ENCODE measurements around the gene ZNF407.

ZNF407 gene

DNA sequence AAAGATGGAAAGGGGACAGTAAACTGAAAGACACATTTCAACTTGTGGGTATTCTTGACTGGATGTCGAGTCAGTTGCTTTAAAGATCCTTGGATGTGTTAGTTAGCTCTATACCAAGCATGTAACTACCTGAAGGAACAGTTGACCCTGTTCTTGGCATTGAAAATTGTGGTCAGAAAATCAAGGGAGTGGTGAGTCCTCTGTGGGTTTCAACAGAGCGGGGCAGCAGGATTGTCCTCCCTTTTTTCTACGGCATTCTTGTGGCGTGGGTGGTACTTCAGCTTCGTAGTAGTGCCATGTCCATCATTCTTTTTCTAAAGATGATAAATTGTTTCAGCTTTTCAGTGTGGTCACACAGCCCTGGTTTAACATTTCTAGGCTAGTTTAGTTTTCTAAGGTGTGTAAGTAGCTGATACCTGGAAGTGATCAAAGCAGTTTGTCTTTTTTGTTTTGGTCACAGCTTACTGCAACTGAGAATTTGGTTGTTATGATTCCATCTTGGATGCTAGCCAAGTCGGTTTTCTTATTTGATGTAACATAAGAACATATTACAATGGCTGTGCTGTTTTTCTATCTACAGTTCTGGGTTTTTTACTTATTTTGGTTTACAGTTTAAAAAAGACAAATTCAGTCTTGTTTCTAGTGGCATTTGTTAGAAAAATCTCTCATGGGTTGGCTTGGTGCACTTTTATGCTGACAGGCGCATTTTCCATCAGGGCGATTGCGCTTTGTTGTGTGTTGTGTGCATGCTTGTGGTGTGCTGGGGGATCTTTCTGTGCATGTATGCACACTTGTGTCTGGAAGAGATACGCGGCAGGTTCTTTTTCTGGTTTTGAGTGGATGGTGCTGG is 84.7 kb downstream of the ZNF407 start:
- DNase-seq: no peak

DNA sequence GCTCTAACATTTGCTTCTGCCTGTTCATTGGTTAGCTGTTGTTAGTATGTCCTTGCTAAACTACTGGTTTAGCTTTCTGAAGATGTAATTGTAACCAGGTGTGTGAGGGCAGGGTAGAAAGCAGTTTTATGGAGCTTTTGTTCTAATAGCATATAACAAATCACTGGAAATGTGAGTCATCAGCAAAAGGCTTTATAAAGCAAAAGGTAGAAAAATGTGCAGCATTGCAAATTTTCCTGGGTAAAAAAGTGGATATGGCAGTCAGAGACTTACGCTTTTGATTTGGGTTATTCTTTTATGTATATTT is 85.3 kb downstream of the ZNF407 start:
- DNase-seq: no peak

DNA sequence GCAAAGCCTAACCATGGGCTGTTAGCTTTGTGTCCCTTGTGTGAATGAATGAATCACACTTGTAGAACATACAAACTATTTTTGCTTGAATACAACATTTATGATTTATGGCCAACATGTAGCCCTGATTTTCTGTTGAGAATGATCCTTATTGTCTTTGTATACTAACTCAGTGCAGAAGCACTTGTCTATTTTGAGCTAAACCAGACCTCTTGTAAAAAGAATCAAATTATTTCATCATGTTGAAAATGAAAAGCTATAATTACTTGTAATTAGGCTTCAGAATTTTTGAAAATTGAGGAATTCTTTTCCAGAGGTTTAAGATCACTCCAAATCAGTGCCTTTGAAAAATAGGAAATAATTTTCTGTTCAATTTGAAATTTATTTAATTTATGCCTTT is 85.9 kb downstream of the ZNF407 start:
- no peak for DNase-seq

DNA sequence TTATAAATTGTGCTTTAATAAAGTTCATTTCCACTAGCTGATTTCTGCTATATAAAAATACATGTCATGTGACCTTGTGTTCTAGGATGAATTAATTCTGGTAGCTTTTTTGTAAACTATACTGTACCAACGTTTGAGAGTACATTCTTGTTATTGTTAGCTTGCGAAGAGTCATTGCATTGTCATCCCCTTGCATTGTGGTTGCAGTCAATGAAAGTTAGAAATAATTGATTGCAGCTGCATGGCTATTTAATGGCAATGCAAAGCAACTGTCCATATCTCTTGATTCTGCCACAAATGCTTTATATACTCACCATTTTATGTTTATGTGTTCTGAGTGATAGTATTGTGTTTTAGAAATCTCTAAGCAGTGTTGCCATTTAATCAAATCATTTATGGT is 91.6 kb downstream of the ZNF407 start:
- DNase-seq: no peak

DNA sequence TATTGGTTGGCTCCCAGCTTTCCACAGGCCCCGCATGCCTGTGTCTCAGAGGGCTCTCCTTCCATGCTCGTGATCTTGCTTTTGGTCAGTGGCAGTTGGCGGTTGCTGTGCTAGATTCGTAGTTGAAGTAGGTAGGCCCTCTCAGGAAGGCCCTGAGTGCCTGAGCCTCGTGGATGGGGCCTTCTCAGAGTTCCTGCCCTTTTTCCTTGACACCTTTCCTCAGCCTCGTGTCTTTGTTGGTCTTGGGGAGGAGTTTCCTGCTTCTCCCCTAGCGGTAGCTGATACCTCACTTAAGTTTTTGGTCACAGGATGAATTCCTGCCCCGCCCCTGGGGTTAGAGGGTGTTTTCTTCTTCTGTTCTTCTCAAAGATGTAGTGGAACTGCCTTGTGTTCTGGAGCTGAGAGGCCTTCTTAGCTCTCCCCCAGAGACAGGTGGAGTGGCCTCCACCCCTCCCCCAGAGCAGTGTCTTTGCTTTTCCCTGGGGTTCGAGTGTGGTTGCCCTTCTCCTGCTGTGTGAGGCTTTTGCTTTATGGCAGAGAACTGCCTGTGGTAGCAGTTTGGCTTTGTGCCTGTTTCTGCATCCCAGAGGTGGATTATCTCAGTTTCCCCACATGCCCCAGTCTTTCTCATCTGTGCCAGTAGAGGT is 94.8 kb downstream of the ZNF407 start:
- no peak for DNase-seq

DNA sequence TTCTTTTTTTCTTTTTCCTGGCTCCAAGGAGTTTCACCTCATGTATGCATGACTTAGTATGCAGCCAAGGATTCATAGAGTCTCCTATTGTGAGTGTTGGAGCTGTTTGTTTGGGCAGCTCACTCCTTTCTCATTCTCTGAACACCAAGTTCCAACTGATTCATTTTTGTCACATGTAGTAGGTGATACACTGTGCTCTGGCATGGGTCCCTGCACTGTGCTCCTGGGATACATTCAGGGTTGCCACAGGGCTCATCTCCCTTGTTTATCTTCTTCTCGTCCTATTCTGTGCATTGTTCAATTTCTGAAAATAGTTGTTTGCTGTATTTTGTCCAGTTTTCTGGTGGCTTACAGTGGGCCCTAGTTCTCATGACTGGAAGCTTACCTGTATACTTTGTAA is 96.8 kb downstream of the ZNF407 start:
- no peak for DNase-seq

DNA sequence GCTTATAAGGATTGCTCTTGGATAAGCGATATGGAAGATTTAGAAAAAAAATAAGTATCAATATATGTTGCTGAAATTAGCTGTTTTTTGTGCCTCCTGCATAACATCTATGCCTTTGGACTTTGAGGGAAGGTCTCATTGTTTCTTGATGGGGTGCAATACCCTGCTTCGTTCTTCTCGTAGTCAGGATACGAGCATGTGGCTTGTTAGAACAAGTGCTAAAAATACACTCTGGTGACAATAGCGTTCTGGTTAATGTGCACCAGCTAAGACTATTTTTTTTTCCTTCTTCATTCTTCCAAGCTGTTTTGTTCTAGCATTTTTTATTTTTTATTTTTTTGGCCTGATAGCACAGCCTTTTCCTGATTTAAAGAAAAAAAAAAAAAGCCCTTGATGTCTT is 97.5 kb downstream of the ZNF407 start:
- DNase-seq: no peak

DNA sequence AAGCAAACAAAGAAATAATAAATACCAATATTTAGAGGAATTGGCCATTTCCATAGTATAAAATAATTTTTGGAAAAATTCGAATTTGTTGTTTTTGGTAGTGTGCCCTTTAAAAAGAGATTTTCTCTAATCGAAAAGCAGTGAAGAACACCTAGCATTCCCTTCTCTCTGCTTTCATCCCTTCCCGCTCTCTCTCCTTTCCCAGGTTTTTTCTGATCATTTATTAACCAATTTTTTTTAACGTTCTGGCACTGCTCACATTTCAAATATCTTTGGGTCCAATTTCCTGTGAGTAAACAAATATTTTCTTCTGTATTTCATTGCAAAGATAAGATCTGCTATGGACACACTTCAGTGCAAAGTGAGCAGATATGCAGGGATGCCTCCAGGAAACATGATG is 101.2 kb downstream of the ZNF407 start:
- no peak for DNase-seq

DNA sequence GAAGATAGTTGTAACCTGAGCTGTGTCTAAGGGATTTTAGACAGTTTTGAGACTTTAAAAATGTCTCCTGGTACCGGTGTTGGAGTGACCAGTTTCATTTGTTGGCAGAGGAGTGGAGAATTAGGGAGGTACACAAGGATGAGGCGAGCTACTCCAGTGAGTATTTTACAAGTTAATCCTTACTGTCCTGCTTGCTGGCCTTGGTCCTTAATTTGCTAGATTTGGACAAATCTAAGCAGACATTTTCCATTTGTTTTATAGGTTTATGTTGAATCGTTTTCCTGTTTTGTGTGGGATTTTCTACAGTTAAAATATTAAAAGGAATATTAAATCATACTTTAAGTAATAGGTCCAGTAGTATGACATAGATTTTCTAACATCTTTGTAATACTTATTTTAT is 101.8 kb downstream of the ZNF407 start:
- DNase-seq: no peak

DNA sequence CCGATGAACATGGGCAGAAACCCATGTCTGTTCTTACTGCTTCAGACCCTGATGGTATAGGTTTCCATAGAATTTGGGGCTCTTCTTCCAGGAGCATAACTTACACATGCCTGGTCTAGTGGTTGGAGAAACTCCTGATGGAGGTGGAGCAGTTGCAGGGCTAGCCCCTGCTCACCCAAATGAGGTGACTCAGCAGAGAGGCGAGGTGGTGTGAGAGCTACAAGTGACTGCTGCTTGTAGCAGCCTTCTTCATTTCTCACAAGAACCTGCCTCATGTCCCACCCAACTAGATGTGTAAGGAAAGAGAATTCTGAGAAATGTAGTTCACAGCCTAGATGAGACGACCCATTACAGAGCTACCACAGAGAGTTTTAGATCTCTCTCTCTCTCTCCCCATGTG is 105.3 kb downstream of the ZNF407 start:
- no peak for DNase-seq

DNA sequence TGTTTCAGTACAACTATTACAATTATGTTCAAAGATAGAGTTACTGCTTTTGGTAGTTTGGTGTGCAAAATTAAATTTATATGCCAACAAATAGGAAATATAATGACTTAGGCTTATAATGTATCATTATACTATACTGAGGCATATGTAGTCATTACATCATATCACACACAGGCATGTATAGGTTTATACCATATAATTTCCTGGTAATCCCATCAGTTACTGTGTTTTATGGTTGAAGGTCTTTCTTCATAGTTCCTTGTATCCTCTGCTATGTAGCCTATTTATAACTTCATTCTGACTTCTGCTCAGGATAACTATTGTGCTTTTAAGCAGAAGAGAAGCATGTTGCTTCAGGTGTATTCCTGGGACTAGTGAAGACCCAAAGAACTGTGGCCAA is 110.5 kb downstream of the ZNF407 start:
- no peak for DNase-seq

DNA sequence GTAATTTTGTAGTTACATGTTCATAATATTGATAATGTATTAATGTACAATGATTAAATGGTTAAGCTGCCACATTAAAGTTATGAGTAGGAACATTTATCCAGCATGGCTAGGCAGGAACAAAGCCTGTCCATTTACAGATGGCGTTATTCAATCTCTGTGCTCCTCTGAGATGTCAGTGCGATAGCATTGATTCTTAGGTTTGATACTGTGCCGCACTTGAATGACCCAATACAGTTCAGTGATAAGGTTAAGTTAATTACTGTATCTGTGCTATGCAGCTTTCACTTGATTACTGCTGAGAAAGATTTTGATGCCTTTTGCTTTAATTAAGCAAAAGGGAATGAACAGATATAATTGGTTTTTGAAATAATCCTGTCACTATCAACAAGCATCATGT is 111.8 kb downstream of the ZNF407 start:
- no peak for DNase-seq

DNA sequence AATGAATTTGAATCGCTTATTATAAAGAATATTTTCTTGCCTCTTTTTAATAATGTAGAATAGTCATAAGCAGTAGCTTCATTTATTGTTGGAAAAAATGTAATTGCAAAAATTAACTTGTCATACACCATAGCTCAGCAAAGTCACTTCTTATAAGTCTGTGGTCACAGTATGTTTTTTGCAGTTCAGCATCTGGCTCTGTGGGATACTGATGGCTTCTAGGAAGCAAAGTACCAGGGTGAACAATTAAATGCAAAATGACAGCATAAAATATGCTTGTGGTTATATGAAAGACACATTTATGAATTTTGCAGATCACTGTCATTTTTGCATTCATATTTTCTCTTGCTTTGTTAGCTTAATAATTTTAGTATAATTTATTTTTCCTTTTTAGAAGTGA is 116.5 kb downstream of the ZNF407 start:
- DNase-seq: no peak

DNA sequence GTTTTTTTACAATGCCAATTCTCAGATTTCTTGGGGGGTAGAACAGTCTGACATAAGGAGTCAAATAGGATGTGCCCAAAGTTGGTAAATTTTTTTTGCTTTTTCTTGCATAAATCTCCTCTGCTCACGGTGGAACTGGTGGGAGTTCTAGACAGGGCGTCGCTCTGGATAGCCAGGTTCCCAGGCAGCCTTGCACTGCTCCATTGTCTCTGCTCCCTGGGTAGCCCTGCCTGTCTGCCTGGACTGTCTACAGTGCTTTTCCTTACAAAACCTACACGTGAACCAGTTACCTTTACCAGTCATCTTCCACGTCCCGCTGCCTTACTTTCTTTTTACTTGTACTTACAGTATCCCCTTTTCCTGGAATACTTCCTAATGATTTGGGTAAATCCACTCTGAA is 117.1 kb downstream of the ZNF407 start:
- DNase-seq: no peak

DNA sequence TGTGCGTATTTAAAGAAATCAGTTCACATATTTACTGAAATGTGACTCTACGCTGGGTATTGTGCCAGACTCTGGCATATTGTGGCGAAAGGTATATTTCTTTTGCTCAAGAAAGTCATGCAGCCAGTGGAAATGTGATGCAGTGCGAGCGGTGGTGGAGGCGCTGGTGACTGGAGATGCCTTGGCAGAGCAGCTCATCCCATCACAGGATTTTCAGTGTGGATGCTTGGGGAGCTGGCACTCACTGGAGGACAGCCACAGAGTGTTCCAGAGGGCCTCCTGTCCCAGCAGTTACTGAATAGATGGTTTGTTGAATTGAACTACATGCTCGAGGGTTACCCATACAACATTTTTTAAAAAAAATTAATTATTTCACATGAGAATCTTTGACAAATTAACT is 117.6 kb downstream of the ZNF407 start:
- DNase-seq: no peak

DNA sequence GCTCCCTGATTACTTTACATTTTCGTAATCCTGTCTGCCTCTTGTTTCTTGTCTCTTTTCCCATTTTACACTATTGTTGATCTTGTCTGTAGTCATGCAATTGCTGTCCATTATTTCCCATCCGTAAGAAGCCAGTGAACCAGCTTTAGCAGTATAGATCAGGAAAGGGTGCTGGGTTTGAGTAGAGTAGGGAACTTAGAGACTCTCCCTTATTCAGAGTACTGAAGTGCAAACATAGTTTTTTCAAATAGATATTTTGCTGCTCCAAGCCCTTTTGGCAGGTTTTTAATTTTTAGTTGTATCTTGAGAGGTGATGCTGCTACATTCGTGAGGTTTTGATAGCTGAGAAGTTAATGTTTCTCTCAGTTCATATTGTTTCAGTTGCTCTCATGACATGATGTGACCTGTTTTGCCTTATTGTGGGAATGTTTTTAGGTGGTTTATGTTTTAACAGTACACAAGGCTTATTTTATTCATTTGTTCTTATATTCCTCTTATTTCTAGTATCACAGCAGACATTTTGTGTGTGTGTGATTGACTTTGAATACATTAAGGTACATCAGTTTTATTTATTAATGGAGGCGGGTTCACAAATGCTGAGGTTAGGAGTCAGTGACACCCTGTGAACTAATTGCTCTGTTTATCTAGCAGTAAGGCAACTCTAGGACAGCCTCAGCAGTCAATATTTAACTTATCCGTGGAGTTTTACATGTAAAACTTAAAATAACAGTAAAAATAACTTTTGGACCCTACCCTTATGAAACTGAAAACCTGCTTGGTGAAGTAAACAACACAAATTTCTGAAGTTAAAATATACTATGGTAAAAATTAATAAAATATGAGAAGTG is 118.4 kb downstream of the ZNF407 start:
- no peak for DNase-seq

DNA sequence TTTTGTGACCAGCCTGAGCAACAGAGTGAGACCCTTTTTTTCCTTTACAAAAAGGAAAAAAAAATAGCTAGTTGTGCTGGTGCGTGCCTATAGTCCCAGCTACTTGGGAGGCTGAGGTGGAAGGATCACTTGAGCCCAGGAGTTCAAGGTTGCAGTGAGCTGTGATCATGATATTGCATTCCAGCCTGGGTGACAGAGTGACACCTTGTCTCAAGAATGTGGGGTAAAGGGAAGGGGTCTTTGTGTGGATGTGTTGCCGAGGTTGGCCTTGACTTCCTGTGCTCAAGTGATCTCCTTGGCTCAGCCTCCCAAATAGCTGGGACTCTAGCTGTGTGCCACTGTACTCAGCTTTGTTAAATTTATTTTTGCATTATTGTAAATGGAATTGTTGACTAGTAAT is 120.6 kb downstream of the ZNF407 start:
- no peak for DNase-seq

DNA sequence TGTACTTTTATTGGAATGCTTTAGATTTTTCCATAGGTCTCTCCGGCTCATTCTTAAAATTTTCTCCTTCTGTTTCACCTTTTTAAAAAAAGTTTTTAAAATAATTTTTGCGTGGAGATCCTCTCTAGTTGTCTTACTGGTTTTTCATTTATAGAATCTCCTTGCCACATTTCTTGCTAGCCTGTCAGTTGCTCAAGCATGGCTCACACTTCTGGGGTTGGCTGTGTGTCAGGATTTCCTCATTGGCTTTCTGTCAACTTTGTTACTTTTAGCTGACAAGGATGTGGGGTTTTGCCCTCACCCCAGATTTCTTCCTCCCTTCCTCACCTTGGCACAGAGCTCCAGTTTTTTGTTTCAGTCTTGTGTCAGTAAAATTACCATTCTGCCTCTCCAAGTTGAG is 124.6 kb downstream of the ZNF407 start:
- no peak for DNase-seq

DNA sequence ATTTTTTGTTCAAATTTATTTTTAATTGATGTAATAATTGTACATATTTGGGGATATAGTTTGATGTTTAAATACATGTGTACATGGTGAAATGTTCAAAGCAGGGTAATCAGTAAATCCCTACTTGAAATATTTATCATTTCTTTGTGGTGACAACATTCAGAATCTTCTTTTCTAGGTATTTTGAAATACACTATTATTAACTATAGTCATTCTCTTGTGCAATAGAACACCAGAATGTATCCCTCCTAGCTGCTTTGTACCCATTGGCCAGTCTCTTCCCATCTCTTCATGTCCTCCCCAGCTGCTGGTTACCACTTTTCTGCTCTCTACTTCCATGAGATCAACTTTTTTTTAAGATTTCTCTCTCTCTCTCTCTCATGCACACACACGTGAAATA is 126.5 kb downstream of the ZNF407 start:
- DNase-seq: no peak

DNA sequence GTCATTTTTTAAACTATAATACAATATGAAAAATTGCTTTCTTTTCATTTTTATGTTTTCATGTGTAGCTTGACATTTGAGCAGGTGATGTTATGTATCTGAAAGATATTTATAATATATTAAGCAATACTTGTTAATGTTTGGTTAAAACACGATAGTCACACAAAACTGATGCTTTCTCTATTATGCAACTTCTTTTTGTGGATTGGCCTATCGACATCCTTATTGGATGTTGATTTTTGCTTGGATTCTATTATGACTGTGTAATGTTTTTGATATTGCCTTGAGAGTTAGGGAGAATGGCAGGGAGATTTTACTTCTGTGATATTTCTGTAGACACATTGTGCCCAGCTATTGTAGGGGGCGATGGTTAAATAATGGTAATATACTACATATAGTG is 128.0 kb downstream of the ZNF407 start:
- DNase-seq: no peak

DNA sequence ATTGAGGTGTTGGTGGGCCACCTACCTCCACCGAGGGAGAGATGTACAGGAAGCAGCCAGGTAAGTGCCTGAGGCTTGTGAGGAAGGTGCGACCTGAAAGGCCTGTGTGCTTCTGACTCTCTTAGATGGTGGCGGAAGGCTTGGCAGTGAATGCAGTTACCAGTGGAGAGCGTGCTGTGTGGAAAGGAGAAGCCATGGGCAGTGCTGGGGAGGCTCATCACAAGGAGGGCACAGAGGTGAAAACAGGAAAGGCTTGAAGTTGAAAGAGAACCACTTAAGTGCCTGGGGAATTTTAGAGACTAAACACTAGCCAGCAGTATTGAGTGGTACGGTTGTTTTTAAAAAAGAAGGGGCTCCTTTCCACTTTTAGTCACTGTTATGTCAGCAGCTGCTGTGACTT is 130.9 kb downstream of the ZNF407 start:
- DNase-seq: no peak

DNA sequence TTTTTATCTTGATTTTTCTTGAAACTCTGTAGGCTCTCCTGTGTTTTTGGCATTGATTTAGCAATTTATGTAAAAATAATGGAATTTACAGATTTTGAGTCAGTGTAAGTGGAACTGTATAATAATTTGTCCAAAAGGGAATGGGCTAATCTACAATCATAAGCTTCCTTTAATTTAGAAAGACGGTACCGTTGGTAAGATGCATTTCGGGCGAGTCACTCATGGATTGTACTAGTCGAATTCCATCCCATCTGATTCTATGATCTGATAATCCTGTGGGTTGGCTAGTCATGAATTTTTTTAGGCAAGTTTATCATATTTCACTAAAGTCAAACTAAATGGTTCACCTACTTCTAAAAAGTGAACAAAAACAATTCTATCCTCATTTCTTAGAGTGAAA is 133.4 kb downstream of the ZNF407 start:
- DNase-seq: no peak

DNA sequence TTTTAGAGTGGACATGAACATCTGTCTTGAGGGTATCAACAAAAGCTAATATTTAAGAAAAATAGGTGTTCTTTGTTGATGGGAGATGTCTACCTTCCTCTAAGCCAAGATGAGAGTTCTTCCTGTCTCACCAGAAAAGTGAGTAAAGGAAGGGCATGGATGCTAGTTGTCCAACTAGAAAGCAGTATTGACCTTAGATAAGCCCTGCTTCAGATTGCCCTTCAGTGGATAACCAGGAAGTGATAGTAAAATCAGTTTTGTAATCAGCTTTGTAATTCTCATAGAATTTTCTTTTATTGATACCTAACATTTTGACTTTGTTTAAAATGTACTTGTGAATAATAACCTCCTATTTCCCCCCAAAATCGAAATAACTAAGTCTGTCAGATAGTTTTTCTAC is 134.7 kb downstream of the ZNF407 start:
- no peak for DNase-seq

DNA sequence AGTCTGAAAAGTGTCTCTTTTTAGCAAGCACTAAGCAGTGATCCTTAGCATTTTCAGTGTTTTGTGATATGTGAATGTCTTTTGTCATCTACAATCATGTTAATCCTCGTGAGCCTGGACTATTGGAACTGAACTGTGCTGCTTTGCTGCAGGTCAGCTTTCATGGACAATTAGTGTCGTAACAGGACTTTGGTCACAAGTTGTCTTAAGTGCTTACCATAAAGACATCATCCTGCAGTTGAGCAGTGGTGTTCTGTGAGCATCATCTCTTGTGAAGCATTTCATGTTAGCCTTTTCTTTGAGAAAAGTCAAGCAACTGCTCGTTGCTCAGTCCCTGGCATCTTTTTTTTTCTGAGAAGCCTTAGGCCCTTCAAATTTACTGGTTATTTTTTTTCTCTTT is 135.9 kb downstream of the ZNF407 start:
- DNase-seq: no peak

Data from CD4-positive, alpha-beta T cell treated with Interleukin-17A for 4 hours (primary cell).